Measurements from ENCODE around the gene SNAP47.
A peak's percentile ranks its signal among the peaks of the same experiment; 100 is the strongest.

Gene SNAP47

DNA sequence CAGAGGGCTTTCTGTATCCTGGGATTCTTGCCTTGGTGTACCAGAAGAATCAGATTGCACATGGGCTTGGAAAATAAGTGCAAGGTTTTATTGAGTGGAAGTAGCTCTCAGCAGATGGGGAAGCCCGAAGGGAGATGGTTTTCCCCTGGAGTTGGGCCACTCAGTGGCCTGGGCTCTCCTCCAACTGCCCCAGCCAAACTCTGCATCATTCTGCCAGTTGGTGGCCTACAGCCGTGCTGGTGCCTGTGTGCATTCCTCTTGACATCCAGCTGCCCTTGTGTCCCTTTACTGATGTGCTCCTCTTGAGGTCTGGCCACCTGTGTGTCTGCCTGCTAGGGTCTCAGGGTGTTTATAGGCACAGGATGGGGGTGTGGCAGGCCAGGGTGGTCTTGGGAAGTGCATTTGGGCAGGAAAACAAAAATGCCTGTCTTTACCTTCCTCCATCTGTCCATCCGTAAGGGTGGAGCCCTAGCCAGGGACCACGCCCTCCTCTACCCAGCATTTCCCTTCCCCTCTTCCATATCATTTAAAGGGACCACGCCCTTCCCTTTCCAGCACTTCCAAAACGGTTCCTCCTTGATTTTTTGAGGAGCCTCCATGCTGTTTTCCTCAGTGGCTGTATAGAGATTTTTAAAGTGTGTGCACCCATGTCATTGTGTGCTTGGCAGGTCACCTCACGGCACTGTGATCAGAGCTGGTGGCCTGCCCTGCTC is 18.9 kb downstream of the SNAP47 start:
- DNase-seq = no peak

GRCh38 chr1:227754958-227755357 is 19.7 kb downstream of the SNAP47 start:
- no peak for DNase-seq

- no peak for DNase-seq
Observed at GRCh38 chr1:227756172-227756959, 21.1 kb downstream of the SNAP47 start.

- DNase-seq = no peak
Observed at GRCh38 chr1:227757781-227758180, 22.5 kb downstream of the SNAP47 start.

GRCh38 chr1:227758366-227758765 is 23.1 kb downstream of the SNAP47 start:
- no peak for DNase-seq

- no peak for DNase-seq
Observed at GRCh38 chr1:227759341-227760300, 24.4 kb downstream of the SNAP47 start.

- DNase-seq = no peak
Observed at GRCh38 chr1:227760377-227760776, 25.1 kb downstream of the SNAP47 start.

- DNase-seq = no peak
Observed at GRCh38 chr1:227761621-227762230, 26.5 kb downstream of the SNAP47 start.

DNA sequence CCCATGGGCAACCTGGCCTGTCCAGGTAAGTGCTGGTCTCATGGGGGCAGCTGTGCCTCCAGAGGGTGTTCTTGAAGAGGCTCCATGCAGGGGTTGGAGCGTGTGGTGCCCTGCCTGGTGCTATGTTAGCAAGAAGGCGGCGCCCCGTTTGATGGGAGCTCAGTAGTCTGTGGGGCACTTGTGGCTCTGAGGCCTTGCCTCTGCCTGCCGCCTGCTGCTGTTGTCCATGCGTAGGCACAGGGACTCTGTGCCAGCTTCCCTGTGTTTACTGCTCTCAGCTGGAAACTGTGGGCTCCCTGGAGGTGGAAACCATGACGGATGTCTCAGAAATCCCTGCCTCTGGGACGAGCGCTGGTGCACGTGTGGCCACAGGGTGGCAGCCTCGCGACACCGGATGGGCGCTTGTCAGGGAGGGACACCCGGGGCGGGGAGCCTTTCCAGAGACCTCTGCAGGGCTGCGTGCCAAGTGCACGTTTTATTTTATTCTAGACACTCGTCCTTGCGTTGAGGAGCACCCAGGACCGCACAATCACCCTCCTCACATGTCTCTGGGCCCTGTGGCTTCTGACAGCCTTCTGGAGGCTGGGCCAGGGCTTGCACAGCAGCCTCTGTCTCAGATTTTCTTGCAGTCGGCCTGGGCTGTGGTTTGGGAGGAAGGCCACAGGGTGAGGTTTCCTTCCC is 27.1 kb downstream of the SNAP47 start:
- DNase-seq = peak; percentile 88

- no peak for DNase-seq
Observed at GRCh38 chr1:227763246-227764018, 28.2 kb downstream of the SNAP47 start.

DNA sequence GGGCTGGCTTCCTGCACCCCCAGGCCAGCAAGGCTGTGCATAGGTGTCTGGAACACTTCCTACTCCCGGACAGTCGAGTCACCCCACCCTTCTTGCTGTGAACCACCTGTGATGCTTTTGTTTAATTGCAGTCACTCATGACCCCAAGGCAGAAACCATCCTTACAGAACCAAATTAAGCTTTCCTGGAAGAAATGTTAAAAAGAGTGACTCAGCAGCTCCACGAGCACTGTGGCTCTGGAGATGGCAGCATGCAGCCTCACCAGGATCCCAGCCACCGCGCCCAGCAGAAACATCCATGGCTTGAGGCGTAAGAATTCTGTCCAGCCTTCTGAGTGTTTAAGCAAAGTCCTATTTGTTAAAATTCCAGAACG is 28.8 kb downstream of the SNAP47 start:
- DNase-seq = no peak

DNA sequence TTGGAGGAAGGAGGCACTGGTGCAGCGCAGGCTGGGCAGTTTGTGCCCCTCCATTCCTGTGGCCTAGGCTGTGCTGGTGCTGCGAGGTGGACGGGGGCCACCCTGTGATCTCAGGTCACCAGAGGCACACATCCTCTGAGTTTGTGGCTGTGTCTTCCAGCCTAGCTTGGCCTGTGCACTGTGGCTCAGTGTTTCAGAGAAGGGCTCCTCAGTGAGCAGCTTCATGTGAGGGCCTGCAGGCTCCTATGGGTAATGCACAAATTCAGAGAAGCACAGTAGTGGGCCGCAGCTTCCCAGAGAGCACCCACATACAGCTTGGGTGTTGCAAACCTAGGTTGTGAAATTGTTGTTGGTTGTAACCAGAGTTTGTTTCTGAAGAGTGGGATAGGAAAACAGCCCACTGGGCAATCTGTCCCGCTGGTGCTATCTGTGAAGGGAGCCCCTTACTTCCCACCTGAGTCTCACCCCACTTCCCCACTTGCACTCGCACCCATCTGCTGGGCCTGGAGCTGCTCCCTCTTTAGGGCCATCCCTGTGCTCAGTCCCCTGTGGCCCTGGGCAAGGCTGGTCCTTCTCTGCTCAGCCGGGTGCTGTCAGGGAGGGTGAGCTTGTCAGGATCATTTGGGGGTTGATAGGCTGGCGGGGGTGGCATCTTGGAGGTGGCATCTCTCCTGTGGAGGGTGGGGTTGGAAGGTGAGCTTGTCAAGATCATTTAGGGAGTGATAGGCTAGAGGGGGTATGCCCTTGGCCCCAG is 30.2 kb downstream of the SNAP47 start:
- no peak for DNase-seq

DNA sequence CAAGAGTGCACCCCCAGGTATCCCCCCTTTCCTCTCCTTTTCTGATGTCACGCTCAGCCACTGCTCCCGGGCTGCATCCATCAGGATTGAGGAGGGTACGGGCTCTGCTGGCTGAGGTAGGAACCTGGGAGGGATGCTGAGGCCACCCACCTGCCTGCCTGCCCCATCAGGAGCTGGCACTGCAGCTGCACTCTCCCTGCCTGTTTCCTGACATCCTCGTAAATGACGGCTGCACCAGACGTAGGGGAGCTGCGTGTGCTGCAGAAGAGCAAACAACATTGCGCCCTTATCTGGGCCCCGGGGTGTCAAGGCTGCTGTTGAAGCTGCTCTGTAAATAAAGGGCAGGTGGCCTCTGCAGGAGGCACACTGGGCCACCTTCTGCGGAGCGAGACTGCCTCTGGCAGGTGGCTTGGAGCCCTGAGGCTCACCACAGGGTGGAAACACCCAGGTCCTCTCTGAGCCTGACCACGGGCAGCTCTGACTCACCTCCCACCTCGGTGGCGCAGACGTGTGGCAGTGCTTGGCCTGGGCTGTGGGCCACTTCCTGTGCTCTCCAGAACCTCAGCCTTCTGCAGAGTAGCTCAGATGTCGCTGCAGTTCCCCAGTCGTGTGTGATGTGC is 30.9 kb downstream of the SNAP47 start:
- peak; percentile 73 for DNase-seq

DNA sequence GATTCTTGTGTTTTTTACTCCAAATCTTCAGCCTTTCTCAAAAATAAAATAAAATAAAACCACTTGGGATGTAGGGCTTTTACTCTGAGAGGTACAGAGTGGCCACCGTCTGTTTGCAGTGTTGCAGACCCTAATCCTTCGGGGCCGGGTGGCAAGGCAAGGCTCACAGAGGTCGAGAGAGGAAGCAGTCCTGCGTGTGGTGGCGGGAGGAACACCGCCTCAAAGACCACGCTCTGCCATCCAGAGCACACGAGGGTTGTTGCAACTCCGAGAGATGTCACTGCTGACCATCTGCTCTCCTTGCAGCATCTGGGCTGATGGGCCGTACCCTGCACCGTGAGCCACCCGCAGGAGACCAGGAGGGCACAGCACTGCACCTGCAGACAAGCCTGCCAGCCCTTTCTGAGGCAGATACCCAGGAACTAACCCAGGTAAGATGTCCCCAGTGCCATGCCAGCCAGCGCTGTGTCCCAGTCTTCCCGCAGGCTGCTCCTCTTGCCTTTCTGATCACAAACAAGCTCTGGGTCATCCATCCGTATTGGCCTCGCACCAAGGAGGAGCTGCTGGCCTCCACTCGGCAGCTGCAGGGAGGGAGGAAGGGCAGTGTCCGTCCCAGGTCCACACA is 31.5 kb downstream of the SNAP47 start:
- DNase-seq = no peak

DNA sequence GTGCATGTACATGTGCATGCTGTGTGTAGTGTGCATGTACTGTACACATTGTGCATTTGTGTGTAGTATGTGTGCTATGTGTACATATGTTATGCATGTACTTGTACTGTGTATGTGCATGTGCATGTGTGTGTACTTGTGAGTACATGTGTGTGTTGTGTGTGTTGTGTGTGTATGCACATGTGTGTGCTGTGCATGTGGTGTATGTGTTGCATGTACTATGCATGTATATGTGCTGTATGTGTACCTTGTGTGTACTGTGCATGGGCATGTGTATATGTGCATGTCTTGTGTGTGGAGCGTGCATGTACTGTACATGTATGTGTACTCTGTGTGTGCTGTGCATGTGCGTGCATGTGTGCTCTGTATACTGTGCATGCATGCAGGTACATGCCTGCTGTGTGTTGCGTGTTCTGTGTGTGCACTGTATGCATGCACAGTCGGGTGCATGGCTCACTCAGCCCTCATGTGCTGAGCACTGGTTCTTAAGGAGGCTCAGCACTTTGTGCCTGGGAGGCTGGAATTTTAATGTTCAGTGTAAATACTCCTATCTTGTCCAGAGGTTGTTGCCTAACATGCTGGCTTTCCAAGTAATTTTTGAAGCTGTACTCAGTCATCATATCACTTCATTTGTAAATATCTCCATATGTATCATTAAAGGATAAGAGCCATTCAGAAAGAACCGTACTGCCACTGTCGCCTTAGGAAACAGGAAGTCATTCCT is 32.3 kb downstream of the SNAP47 start:
- DNase-seq = no peak

DNA sequence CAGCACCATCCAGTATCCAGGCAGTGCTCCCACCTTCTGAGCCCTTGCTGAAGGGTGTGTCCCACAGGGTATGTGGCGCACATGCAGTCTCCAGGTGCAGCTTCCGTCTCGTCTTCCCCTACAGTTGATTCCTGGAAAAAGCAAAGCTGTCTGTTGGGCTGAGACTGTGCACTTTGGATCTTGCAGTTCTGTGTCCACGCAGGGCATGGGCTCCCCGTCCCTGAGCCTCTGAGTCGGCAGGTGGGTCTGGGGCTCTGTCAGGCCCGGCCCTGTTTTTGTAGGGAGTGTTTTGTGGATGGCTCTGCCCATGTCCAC is 32.8 kb downstream of the SNAP47 start:
- no peak for DNase-seq

DNA sequence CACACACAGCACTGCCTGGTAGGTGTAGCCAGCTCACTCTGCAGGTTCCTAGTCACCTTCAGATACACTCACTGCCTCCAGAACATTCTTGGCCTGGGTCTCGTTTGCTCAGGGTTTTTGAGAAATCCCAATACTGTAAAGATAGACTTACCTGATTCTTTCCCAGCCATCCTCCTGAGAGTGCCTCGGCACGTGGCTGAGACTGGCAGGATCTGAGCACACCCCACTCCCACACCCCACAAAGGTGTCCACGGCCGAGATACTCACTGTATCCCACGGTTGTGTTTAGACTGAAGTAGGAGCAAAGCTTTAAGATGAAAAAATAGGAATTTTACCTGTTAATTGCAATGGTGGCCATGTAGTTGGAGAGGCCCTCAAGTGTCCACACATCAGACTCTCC is 33.4 kb downstream of the SNAP47 start:
- DNase-seq = no peak

GRCh38 chr1:227769047-227769935 is 34.1 kb downstream of the SNAP47 start:
- DNase-seq = no peak

Data from activated T-cell treated with anti-CD3 and anti-CD28 coated beads, Interleukin-2, amount 50 U/mL, for 1 hour (primary cell).